KMS-11 (cell line): ENCODE measurements around the gene SPC25.

Experiments used
- H2AFZ ChIP-seq: fragments of 200-600 bp; sonication (generic); 2 replicates; pipeline ENCODE4 v1.6.1; 2016; ENCODE audit warnings: antibody characterized with exemption, mixed run types, low read depth
- H3K27ac ChIP-seq: fragments of 200-600 bp; sonication (generic); 2 replicates; pipeline ENCODE4 v1.6.1; 2016; ENCODE audit warnings: mild to moderate bottlenecking, mixed run types
- H3K27me3 ChIP-seq: fragments of 200-600 bp; sonication (generic); 2 replicates; pipeline ENCODE4 v1.6.1; 2017; ENCODE audit warnings: mild to moderate bottlenecking, low read depth, mixed run types, moderate library complexity; ENCODE audit not compliant: insufficient read depth
- H3K36me3 ChIP-seq: fragments of 200-600 bp; sonication (generic); 2 replicates; pipeline ENCODE4 v1.6.1; 2017; ENCODE audit warnings: mild to moderate bottlenecking, mixed run types; ENCODE audit not compliant: insufficient read depth
- H3K4me1 ChIP-seq: fragments of 200-600 bp; sonication (generic); 2 replicates; pipeline ENCODE4 v1.6.1; 2016; ENCODE audit warnings: mild to moderate bottlenecking, low read depth, mixed run types; ENCODE audit not compliant: poor library complexity, severe bottlenecking
- H3K4me2 ChIP-seq: fragments of 200-600 bp; sonication (generic); 2 replicates; pipeline ENCODE4 v1.7.0; 2016; ENCODE audit warnings: mild to moderate bottlenecking, mixed run types
- H3K4me3 ChIP-seq: fragments of 200-600 bp; sonication (generic); IDR thresholded peaks from 2 replicates; pipeline ENCODE4 v1.6.1; 2017; ENCODE audit warnings: low read depth, low read length, mixed read lengths; ENCODE audit not compliant: insufficient read depth
- H3K79me2 ChIP-seq: fragments of 200-600 bp; sonication (generic); 2 replicates; pipeline ENCODE4 v1.6.1; 2016; ENCODE audit warnings: low read depth, mixed run types; ENCODE audit not compliant: insufficient read depth
- H3K9ac ChIP-seq: fragments of 200-600 bp; sonication (generic); 2 replicates; pipeline ENCODE4 v1.6.1; 2016; ENCODE audit warnings: mild to moderate bottlenecking, mixed run types
- H4K20me1 ChIP-seq: fragments of 200-600 bp; sonication (generic); 2 replicates; pipeline ENCODE4 v1.6.1; 2016; ENCODE audit warnings: mild to moderate bottlenecking, mixed run types; ENCODE audit not compliant: insufficient read depth
- TF ChIP-seq, protein P1 (sequence below): fragments of 200-600 bp; sonication (generic); conservative IDR thresholded peaks from 2 replicates; pipeline ENCODE4 v1.6.1; 2017; ENCODE audit warnings: low read depth, mild to moderate bottlenecking, antibody characterized with exemption, low read length, moderate library complexity, mixed read lengths

SPC25 gene

DNA sequence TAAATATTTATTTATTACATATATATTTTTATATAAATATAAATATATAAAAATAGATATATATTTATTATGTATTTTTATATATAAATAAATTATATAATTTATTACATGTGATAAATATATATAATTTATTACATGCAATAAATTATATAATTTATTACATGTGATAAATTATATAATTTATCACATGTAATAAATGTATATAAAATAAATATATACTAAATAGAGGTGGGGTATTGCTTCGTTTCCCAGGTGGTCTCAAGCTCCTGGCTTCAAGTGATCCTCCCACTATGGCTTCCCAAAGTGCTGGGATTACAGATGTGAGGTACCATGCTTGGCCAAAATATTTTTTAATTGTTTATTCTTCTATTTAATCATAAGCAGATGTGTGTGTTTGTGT is 7.2 kb upstream of the SPC25 start:
- Histone ChIP-seq H3K36me3 (no peaks in the 10 kb centered on the region), H3K4me1 (no peaks in the 10 kb centered on the region), H3K27me3 (no peaks in the 10 kb centered on the region)

DNA sequence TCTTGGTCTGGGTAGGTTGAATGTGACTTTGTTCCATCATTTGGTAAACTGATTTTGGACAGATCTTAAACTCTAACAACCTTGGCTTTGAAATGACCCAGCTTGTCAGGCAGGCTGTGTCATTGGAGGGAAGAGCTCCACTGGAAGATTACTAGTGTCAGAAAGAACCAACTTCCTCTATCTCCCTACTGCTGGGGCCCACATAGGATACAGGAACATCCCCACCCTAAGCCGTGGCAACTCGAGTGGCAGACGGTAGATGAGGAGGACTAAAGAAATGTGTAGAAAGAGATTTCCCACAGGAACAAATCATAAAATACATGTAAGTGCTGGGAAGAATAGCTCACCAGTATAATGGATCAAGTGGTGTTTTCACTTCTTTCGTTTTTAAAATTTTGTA is 6.6 kb upstream of the SPC25 start:
- Histone ChIP-seq H3K27ac (no peak overlapping the region), H4K20me1 (no peaks in the 10 kb centered on the region), H3K79me2 (no peaks in the 10 kb centered on the region), H3K4me3 (no peak overlapping the region), H3K4me2 (no peak overlapping the region), H3K27me3 (no peaks in the 10 kb centered on the region), H3K4me1 (no peaks in the 10 kb centered on the region), H3K9ac (no peak overlapping the region), H3K36me3 (no peaks in the 10 kb centered on the region), H2AFZ (no peak overlapping the region)
- TF ChIP-seq, protein P1, sequence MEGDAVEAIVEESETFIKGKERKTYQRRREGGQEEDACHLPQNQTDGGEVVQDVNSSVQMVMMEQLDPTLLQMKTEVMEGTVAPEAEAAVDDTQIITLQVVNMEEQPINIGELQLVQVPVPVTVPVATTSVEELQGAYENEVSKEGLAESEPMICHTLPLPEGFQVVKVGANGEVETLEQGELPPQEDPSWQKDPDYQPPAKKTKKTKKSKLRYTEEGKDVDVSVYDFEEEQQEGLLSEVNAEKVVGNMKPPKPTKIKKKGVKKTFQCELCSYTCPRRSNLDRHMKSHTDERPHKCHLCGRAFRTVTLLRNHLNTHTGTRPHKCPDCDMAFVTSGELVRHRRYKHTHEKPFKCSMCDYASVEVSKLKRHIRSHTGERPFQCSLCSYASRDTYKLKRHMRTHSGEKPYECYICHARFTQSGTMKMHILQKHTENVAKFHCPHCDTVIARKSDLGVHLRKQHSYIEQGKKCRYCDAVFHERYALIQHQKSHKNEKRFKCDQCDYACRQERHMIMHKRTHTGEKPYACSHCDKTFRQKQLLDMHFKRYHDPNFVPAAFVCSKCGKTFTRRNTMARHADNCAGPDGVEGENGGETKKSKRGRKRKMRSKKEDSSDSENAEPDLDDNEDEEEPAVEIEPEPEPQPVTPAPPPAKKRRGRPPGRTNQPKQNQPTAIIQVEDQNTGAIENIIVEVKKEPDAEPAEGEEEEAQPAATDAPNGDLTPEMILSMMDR, result no peak

More for the DNA sequence above, 7.2 kb upstream of the SPC25 start:
- Histone ChIP-seq H2AFZ (no peak overlapping the region), H3K79me2 (no peaks in the 10 kb centered on the region), H4K20me1 (no peaks in the 10 kb centered on the region), H3K4me3 (no peak overlapping the region), H3K27ac (no peak overlapping the region), H3K4me2 (no peak overlapping the region), H3K9ac (no peak overlapping the region)
- TF ChIP-seq, protein P1, result no peak

DNA sequence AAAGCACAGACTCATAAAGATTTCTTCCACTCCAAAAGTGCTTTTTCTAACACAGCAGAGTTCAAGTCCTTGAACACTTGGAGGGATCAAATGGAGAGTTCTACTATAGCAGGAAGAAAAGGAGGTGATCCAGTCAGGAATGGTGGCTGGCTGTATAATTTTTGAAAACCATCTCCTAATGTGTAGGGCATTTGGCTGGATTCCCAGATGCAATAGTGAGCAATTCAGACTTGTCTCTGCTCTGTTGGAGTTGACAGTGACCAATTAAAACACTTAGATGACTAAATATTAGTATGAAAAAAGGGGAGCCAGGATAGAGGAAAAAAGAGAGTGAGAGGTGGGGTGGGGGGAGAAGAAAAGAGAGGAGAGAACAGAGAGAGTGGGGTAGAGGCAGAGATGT is 5.5 kb upstream of the SPC25 start:
- no peaks in the 10 kb centered on the region for H3K27me3 ChIP-seq
- no peaks in the 10 kb centered on the region for H3K79me2 ChIP-seq
- no peak overlapping the region for H3K9ac ChIP-seq
- no peaks in the 10 kb centered on the region for H4K20me1 ChIP-seq
- TF ChIP-seq, protein P1, result no peak
- no peak overlapping the region for H3K4me2 ChIP-seq
- H3K27ac ChIP-seq, result no peak overlapping the region
- H3K4me1 ChIP-seq, result peaks cover 3% of the 10 kb centered on the region
- H3K4me3 ChIP-seq, result no peak overlapping the region
- no peaks in the 10 kb centered on the region for H3K36me3 ChIP-seq
- H2AFZ ChIP-seq, result no peak overlapping the region

DNA sequence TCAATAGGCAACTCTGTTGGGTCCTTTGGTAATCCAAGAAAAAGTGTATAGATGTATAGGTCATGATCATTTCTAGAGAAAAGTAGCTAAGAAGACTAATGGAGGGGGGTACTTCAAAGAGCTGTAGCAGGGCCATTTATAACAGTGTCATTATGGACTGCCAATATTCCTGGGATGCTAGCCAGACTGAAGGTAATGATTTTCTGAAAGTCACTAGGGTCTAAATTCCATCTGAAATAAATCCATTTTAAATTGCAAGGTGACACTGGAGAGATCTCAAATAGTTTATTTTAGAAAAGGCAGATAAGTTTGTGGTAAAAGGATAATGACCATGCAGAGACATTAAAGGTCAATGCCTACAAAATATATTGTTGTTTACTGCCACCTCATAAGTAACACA is 4.5 kb upstream of the SPC25 start:
- H3K27me3 ChIP-seq, result no peaks in the 10 kb centered on the region
- TF ChIP-seq, protein P1, result no peak
- no peaks in the 10 kb centered on the region for H3K36me3 ChIP-seq
- H3K79me2 ChIP-seq, result peaks cover under 1% of the 10 kb centered on the region; the same call in 1 of the 2 replicates
- no peak overlapping the region for H3K4me3 ChIP-seq
- H3K27ac ChIP-seq, result no peak overlapping the region
- no peaks in the 10 kb centered on the region for H4K20me1 ChIP-seq
- H3K4me1 ChIP-seq, result peaks cover 6% of the 10 kb centered on the region
- no peak overlapping the region for H3K9ac ChIP-seq
- no peak overlapping the region for H2AFZ ChIP-seq
- H3K4me2 ChIP-seq, result no peak overlapping the region

DNA sequence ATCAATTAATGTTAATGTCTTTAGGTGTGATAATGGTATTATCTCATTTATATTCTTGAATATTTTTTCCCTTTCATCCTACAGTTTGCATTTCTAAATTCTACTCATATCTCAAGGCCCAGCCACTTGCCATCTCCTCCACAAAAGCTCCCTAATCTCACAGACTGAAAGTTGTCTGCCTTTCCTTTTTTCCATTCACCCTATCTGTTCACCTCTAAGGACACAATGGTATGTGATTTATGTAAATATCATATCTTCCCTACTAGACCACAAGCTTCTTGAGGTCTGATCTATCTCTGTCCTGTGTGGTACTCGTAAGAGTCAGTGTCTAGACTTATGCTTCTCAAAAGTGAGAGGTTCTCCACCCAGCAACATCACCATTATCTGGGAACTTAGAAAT is 3.9 kb upstream of the SPC25 start:
- H3K4me3 ChIP-seq, result no peak overlapping the region
- H3K4me1 ChIP-seq, result peaks cover 10% of the 10 kb centered on the region
- no peak overlapping the region for H3K27ac ChIP-seq
- no peaks in the 10 kb centered on the region for H3K36me3 ChIP-seq
- H3K79me2 ChIP-seq, result peaks cover 7% of the 10 kb centered on the region; the same call in 1 of the 2 replicates
- H2AFZ ChIP-seq, result no peak overlapping the region
- no peak overlapping the region for H3K4me2 ChIP-seq
- H4K20me1 ChIP-seq, result no peaks in the 10 kb centered on the region
- TF ChIP-seq, protein P1, result no peak
- H3K27me3 ChIP-seq, result no peaks in the 10 kb centered on the region
- H3K9ac ChIP-seq, result no peak overlapping the region
